ENCODE data around the gene ERBB2.

DNA sequence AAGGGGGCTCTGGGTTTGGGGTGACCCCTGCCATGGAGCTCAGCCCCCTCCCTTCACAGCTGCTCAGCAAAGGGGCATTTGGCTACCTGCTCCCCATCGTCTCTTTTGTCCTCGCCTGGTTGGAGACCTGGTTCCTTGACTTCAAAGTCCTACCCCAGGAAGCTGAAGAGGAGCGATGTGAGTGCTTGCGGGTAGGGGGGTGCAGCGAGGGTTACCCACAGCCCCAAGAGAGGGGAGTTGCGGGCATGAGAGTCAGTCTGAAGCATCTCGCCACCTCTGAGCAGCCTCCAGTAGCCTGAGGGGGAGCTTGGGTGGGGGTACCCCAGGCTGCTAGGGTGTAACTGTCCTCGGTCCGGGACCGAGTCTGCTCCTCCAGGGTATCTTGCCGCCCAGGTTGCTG is 41.5 kb upstream of the ERBB2 start:
- no peak for TF ChIP-seq EZH2 (IDR thresholded peaks at IDR 0.05; ENCODE audit: insufficient read depth, poor library complexity, severe bottlenecking)
- no peak for TF ChIP-seq EZH2phosphoT487 (IDR thresholded peaks at IDR 0.05; ENCODE audit: insufficient read depth, low read depth)

All from GM23248 (cell line).